ENCODE data around the gene GAS7.

Gene GAS7

GRCh38 chr17:9981344-9981915 is 217.0 kb downstream of the GAS7 start:
- no peak for DNase-seq (ENCODE audit: low read depth in 2 of 2)

- no peak for DNase-seq (ENCODE audit: low read depth in 2 of 2)
These were observed 218.9 kb downstream of the GAS7 start for GRCh38 chr17:9979463-9979995.

GRCh38 chr17:9977180-9977575 is 221.2 kb downstream of the GAS7 start:
- DNase-seq (ENCODE audit: low read depth in 2 of 2): no peak

GRCh38 chr17:9976283-9977179 is 221.9 kb downstream of the GAS7 start:
- DNase-seq (ENCODE audit: low read depth in 2 of 2): no peak

GRCh38 chr17:9974448-9975381 is 223.7 kb downstream of the GAS7 start:
- no peak for DNase-seq (ENCODE audit: low read depth in 2 of 2)

GRCh38 chr17:9973669-9974447 is 224.5 kb downstream of the GAS7 start:
- DNase-seq (ENCODE audit: low read depth in 2 of 2): no peak

GRCh38 chr17:9971991-9972390 is 226.4 kb downstream of the GAS7 start:
- no peak for DNase-seq (ENCODE audit: low read depth in 2 of 2)

- no peak for DNase-seq (ENCODE audit: low read depth in 2 of 2)
These were observed 229.0 kb downstream of the GAS7 start for GRCh38 chr17:9969301-9969935.

GRCh38 chr17:9968881-9969280 is 229.5 kb downstream of the GAS7 start:
- no peak for DNase-seq (ENCODE audit: low read depth in 2 of 2)

GRCh38 chr17:9968008-9968407 is 230.4 kb downstream of the GAS7 start:
- no peak for DNase-seq (ENCODE audit: low read depth in 2 of 2)

GRCh38 chr17:9959377-9959981 is 238.9 kb downstream of the GAS7 start:
- no peak for DNase-seq (ENCODE audit: low read depth in 2 of 2)

- DNase-seq (ENCODE audit: low read depth in 2 of 2): no peak
These were observed 239.7 kb downstream of the GAS7 start for GRCh38 chr17:9958586-9959281.

GRCh38 chr17:9957244-9957643 is 241.2 kb downstream of the GAS7 start:
- no peak for DNase-seq (ENCODE audit: low read depth in 2 of 2)

- no peak for DNase-seq (ENCODE audit: low read depth in 2 of 2)
These were observed 241.8 kb downstream of the GAS7 start for GRCh38 chr17:9956474-9957131.

GRCh38 chr17:9953492-9953891 is 244.9 kb downstream of the GAS7 start:
- DNase-seq (ENCODE audit: low read depth in 2 of 2): no peak

- no peak for DNase-seq (ENCODE audit: low read depth in 2 of 2)
These were observed 246.6 kb downstream of the GAS7 start for GRCh38 chr17:9951803-9952202.

GRCh38 chr17:9948928-9949327 is 249.5 kb downstream of the GAS7 start:
- no peak for DNase-seq (ENCODE audit: low read depth in 2 of 2)

GRCh38 chr17:9944704-9945103 is 253.7 kb downstream of the GAS7 start:
- DNase-seq (ENCODE audit: low read depth in 2 of 2): no peak

GRCh38 chr17:9943343-9943742 is 255.1 kb downstream of the GAS7 start:
- DNase-seq (ENCODE audit: low read depth in 2 of 2): no peak
